CD4-positive, alpha-beta T cell treated with Interferon gamma for 1 hour (primary cell): ENCODE measurements around the gene TMEM240.
"Not testable (repeated sequence)": the region's sequence is repeated elsewhere in the genome, so short reads cannot be mapped to it uniquely, and the experiment has no call there.

Source experiments
- DNase-seq: peaks from one replicate; pipeline ENCODE4 v3.0.0-alpha.2; 2020

Gene TMEM240

DNA sequence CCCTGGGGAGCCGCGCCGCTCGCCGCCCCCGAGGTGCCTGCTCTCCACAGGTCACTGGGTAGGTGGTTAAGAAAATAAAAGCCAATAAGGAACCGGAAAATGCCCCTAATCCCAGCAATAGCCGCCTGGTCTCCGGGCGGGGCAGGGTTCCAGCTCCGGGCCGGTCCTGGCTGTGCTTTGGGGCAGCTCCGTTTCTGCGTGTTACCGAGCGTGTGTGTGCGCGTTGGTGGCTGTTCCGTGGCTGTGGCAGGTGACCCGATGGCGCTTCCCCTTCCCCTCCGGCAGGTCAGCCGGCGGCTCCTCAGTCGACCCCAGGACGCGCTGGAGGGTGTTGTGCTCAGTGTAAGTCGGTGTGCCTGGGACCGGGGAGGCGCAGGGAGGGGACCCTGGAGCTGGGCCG is 17.2 kb downstream of the TMEM240 start:
- DNase-seq = not testable (repeated sequence)

DNA sequence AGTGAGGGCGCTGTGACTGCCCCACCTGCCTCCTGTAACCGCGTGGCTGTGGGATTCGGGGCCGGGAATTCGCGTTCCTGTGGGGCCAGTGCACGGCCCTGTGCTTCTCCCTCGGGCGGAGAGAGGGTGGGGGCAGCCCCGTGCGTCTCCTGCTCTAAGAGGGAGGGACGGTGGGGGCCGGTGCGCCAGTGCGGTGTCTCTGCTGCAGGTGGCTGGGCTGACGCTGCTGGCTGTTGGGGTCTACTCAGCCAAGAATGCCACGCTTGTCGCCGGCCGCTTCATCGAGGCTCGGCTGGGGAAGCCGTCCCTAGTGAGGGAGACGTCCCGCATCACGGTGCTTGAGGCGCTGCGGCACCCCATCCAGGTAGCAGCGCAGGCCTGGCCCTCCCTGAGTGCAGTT is 17.9 kb downstream of the TMEM240 start:
- DNase-seq = not testable (repeated sequence)

DNA sequence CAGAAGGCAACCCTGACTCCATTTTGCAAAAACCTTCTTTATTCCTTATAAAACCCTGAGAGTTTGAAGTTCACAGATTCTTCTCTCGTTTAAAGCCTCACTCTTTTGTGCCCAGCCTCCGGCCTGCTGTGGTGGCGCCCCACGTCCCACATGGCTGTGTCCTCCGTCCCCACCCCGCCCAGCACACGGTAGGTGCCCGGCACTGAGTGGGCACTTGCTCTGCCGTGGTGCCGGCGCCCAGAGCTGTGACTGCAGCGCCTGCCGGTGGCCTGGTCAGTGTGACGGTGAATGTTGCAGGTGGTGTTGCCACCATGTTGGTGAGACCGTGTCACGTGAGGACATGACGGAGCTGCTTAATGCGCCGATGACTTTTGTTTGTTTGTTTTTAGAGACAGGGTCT is 19.1 kb downstream of the TMEM240 start:
- DNase-seq = no peak

DNA sequence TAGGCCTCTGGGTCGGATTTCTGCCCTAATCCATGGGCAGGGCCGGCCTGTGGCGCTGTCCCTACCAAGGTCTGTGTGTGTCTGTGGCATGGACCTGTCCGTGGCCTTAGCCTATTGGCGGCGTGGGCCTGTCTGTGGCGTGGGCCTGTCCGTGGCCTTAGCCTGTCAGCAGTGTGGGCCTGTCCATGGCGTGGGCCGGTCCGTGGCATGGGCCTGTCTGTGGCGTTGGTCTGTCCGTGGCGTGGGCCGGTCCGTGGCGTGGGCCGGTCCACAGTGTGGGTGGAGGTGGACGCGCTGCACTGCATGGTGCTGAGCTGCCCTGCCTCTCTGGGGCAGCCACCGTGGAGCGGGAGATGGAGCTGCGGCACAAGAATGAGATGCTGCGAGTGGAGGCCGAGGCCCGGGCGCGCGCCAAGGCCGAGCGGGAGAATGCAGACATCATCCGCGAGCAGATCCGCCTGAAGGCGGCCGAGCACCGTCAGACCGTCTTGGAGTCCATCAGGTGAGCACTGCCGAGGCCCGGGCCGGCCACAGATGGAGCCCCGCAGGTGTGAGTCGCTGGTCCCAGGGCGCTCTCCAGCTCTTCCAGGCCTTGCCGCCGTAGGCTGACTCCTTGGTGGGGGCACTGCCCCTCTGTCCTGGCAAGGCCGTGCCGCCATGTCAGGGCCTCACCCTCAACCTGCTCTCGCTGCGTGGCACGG is 20.5 kb downstream of the TMEM240 start:
- DNase-seq = not testable (repeated sequence)

DNA sequence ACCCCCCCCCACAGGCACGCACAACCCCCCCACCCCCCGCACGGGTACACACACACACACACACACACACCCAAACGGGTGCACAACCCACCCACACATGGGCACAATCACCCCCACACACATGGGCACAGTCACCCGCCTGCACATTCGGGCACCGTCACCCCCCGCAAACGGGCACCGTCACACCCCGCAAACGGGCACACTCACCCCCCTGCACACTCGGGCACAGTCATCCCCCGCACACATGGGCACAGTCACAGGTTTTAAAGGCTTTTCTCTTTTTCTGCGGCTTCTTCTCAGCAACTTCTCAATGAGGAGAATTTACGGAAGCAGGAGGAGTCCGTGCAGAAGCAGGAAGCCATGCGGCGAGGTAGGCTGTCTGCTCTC is 21.8 kb downstream of the TMEM240 start:
- DNase-seq = not testable (repeated sequence)

DNA sequence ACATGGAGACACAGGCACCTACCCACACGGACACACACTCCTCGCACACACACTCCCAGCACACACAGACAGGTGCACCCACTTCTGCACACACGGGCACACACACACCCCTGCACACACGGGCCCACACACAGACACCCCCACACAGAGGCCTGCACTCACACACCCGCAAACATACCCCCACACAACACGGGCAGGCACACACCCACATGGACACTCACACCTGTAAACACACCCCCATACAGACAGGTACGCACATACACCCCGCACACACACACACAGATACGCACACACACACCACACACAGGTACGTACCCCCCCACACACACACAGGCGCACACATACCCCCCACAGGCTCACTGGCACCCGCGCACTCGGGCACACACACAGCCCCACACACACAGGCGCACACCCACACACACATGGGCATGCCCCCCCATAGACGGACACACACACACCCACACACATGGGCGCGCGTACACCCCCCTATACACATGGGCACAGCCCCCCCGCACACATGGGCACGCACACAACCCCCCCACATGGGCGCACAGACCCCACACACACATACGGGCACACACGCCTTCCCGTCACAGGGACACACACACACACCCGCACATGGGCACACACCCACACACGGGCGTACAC is 22.3 kb downstream of the TMEM240 start:
- DNase-seq = no peak

DNA sequence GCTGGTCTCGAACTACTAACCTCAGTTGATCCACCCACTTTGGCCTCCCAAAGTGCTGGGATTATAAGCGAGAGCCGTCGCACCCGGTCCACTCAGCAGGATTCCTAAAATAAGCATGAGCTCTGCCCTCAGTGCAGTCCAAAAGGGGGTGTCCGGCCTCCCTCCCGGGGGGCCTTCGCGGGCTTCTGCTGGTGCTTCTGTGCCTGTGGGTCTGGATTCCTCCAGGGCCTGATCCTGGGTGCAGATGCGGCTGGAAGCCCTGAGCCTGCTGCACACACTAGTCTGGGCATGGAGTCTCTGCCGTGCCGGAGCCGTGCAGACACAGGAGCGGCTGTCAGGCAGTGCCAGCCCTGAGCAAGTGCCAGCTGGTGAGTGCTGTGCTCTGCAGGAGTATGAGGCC is 23.5 kb downstream of the TMEM240 start:
- DNase-seq = not testable (repeated sequence)

DNA sequence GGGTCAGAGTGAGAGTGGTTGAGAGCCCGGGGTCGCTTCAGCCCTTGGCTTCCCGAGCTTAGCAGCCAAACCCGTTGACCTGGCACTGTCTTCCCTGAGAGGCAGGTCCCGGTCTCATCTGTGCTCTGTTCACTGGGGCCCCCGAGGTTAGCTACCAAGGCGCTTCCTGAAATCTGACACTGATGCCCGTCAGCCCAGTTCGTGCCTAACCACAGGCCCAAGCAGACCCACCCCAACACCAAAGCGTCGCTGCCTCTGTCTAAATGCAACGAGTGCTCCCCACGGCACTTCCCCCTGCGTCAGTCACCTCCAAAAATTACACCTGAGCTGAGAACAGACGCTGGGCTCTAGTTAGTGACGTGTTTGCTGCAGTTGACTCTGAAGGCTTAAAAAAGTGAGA is 26.0 kb downstream of the TMEM240 start:
- peak; percentile 50 for DNase-seq

DNA sequence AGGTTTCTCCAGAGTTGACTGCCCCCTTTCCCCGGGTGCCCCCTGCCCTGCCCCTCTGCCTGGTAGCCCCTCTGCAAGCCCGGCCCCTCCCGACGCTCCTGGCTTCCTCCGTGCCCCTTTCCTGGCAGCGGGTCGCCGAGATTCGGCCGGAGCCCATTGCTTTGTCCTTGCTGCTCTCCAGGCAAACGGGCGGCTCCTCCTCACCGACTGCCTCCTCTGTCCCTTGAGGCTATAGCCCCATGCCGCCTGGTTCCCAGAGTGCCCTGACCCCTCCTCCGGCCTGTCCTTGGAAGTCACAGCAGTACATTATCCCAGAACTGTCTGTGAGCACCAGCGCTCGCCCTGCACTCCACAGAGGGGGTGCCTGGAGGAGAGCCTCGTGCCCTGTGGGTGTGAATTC is 26.7 kb downstream of the TMEM240 start:
- not testable (repeated sequence) for DNase-seq

DNA sequence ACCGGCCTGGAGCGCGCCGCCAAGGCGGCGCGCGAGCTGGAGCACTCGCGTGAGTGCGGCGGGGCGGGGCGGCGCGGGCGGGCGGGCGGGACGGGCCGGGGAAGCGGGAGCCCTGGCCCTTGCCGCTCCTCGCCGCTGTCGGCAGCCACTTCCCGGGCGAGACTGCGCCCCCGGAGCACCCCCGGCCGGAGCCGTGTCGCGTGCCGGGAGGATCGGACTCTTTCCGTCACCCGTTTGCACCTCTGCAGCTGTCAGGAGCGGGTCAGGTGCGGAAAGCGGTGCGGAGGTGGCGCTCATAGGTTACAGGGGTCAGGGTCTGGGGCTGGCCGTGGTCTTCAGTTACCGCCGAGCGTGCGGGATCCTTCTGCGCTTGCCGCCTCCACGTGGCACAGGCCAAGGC is 28.0 kb downstream of the TMEM240 start:
- DNase-seq = not testable (repeated sequence)

DNA sequence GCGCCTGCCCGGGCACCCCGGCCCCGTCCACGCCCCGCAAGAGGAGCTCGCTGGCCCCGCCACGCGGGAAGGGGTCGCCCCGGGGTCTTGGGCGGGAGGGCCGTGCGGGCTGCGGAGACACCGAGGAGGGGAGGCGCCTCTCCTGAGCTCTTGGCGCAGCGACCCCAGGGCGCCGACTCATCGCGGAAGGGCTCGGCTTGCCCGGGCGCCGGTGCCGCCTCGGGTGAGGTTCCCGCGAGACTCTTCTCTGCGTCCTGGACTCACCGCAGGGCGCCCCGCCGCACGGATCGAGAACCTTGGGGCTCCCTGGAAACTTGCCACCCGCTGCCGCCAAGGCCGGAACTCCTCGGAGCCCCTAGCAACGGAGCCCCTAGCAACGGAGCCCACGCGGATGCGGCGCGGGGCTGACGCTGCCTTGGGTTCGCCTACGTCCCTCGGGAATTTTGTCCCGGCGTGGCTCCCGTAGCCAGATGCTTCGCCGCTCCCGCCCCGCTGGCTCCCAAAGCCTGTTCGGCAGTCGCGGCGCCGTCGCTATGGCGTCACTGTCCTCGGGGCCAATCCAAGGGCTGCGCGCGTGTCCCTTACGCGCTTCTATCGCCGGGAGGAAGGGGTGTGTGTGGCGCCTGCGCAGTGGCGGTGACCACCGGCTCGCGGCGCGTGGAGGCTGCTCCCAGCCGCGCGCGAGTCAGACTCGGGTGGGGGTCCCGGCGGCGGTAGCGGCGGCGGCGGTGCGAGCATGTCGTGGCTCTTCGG is 28.7 kb downstream of the TMEM240 start, which contains the start of gene ATAD3A:
ATAD3A (plus strand) TSS at position 630 of the 753 bp plus-strand sequence; CDS start at position 737, 107 bp downstream.
- DNase-seq = peak; percentile 96

DNA sequence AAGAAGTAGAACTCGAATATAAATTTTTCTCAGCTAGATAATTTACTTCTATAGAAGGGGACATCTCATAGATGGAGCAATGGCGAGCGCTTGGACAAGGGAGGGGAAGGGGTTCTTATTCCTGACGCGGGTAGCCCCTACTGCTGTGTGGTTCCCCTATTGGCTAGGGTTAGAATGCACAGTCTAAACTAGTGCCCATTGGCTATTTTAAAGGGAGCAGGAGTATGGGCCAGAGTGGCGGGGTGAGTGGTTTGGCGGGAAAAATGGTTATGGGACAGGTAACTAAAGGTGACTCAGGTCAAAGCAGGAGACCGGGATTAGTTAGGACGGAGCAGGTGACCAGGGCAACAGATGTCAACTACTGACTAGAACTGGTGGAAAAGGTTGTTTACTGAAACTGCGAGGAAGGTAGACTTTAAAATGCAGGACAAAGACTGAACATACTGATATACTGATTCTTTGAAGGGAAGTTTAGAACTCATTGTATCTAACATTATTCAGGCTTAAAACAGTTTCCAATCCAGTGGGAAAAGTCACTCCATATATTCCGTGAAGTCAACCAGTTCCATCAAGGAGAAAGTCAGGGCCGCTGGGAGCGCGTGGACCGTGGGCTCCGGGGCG is 29.4 kb downstream of the TMEM240 start:
- no peak for DNase-seq

DNA sequence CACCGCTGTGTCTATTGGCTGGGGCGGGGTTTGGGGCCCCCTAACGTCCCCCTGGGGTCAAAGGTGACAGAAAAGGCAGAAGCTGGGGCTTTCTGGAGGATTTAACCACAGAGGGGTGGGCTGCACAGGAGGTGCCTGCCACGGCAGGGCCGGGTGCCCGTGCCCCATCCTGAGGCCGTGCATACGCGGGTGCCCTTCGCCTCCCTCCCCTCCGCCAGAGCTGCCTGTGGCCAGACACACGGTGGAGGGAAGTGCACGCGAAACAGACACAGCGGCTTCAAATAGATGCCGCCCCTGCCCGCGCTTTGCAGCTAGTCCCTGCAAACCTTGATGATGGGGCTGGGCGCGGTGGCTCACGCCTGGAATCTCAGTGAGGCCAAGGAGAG is 31.0 kb downstream of the TMEM240 start:
- not testable (repeated sequence) for DNase-seq

DNA sequence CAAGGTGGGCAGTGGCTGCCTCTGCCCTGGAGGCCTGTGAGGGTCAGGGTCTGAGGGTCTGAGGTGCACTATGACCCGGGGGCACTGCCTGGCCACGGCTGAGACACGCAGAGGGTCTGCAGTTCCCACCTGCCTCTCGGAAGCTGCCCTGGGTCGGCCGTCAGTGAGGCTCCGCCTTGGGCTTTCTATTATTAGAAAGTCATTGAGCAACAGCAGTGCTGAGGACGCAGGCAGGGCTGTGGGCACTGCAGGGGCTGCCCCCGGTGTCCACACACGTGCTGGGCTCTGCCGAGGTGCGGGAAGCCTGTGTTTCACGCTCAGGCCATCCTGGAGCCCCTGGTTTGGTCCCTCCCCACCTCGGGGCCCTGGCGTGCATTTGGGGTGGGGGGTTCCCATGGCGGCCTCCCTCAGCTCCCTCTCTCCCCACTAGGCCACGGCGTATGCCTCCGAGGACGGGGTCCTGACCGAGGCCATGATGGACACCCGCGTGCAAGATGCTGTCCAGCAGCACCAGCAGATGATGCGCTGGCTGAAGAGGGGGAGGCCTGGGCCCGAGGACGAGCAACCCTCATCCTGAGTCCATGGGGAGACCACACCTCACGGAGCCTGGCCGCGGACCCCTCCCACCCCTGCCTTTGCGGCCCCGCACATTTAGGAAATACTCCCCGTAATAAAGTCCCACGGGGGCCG is 31.5 kb downstream of the TMEM240 start:
- DNase-seq = not testable (repeated sequence)

DNA sequence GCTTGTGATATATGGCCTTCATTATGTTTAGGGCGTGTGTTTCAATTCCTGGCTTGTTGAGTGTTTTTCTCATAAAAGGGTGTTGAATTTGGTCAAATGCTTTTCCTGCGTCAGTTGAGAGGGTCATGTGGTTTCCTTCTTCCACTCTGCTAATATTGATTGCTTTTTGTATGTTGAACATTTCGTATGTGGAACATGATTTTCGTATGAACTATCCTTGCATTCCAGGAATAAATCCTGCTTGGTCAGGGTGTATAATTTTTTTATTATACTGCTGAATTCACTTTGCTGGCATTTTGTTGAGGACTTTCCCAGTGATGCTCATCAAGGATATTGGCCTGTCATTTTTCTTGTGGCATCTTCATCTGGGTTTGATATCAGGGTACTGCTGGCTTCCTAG is 33.1 kb downstream of the TMEM240 start:
- no peak for DNase-seq

DNA sequence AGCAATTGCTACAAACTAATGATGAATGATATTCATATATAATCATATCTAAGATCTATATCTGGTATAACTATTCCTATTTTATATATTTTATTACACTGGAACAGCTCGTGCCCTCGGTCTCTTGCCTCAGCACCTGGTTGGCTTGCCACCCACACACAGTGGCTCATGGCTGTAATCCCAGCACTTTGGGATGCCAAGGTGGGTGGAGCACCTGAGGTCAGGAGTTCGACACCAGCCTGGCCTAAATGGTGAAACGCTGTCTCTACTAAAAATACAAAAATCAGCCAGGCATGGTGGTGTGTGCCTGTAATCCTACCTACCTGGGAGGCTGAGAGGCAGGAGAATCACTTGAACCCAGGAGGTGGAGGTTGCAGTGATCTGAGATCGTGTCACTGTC is 34.6 kb downstream of the TMEM240 start:
- not testable (repeated sequence) for DNase-seq

DNA sequence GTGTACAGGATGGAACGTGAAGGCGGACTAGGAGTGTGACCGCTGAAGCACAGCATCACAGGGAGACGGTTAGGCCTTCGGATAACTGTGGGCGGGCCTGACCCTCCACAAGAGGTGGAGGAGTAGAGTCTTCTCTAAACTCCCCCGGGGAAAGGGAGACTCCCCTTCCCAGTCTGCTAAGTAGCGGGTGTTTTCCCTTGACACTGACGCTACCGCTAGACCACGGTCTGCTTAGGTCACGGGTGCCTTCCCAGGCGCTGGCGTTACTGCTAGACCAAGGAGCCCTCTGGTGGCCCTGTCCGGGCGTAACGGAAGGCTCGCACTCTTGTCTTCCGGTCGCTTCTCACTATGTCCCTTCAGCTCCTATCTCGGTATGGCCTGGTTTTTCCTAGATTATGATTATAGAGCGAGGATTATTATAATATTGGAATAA is 35.0 kb downstream of the TMEM240 start:
- DNase-seq = peak; percentile 55

DNA sequence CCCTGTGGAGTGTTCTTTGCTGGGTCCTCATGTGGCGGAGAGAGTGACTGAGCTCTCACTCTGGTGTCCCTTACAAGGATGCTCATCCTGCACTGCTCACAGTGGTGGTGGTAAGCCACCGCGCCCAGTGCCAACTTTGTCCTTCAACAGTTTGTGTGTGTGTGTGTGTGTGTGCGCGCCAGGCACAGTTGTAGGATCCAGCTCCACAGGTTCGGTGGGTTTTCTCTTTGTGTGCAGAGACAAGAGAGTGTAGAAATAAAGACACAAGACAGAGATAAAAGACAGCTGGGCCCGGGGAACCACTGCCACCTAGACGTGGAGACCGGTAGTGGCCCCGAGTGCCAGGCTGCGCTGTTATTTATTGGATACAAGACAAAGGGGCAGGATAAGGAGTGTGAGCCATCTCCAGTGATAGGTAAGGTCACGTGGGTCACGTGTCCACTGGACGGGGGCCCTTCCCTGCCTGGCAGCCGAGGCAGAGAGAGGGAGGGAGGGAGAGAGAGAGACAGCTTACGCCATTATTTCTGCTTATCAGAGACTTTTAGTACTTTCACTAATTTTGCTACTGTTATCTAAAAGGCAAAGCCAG is 35.6 kb downstream of the TMEM240 start:
- peak; percentile 77 for DNase-seq

DNA sequence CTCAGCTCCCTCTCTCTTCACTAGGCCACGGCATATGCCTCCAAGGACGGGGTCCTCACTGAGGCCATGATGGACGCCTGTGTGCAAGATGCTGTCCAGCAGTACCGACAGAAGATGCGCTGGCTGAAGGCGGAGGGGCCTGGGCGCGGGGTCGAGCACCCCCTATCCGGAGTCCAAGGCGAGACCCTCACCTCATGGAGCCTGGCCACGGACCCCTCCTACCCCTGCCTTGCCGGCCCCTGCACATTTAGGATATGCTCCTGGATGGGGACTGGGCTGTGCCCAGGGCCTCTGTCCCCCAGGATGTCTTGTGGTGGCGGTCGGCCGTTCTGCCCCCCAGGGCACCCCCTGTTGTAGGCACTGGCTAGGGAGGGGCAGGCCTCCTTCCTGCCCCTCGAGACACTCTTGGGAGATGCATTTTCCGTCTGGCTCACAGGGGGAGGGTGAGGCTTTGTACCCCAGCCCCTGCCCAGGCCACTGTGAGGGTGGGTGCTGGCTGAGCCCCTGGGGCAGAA is 44.9 kb downstream of the TMEM240 start:
- not testable (repeated sequence) for DNase-seq

DNA sequence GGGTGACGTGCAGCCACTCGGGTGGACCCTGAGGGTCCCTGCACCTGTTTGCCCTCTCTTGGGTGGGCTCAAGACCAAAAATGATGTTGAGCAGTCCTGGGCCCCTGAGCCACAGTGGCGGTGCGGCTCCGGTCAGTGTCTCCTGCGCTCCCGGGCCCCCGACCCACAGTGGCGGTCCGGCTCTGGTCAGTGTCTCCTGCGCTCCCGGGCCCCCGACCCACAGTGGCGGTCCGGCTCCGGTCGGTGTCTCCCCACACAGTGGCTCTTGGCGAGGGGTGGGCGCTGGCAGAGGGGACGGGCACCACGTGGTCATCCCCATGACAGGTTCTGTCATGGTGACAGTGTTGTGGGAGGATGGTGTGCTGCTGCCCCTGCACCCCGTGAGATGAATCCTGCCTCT is 46.1 kb downstream of the TMEM240 start:
- DNase-seq = not testable (repeated sequence)

DNA sequence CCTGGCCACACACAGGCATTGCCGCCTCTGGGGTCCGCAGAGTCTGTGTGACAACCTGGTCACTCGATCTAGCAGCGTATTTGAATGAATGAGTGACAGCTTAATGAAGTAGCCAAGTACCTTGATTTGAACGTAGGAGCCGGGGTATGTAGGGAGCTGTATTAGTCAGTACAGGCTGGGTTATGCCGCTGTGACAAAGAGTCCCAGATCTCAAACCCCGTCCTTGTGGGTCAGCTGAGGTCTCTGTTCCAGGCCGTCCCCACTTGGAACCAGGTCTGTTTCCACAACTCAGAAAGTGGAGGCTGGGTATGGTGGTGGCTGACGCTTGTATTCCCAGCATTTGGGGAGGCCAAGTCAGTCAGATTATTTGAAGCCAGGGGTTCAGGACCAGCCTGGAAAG is 48.8 kb downstream of the TMEM240 start:
- no peak for DNase-seq

DNA sequence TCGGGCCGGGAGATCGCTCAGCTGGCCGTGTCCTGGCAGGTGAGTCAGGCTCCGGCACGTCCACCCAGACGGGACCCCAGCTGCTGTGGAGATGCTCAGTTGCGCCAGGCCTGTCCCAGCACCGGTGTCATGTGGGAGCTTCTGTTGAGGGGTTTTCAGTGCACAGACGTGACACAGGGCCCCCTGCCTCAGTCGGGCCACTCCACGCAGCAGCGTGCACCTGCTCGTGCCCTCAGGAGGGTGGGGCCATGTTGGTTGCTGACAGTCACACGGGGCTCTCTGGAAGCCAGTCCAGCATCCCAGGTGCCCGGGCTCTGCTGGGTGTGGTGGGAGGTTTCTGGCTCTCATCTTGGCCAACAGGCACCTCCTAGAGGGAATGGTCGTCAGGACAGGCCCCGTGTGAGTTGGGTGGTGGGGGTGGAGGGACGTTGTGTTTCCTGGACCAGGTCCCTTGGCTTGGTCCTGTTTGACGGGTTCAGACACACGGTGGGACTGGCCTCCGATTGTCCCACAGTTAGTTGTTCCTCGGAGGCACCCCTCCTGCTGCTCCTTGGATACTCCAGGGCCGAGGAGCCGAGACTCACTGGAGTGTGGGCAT is 49.7 kb downstream of the TMEM240 start:
- no peak for DNase-seq
